ENCODE results near the gene SND1.

The SND1 gene

DNA sequence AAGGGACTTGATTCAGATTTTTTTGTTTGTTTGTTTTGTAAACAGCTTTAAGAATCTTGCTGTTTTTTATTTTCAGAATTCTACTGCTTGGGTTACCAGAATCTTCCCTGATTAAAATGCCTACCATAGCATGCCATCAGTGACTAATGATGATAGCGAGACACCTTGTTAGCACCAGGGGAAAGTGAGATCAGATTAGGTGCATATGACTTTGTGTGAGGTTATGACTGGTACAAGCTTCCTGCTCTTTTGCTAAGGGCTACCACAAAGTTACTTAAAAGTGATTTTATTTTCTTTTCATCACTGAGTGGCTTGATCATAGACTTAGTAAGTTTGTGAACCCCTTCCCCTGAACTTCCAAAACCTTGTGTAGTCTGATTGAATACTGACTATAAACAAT lies 93.5 kb downstream of the SND1 start:
- no peak overlapping the region for H2AK5ac ChIP-seq (ENCODE audit: low read length, severe bottlenecking)
- H3K9ac ChIP-seq (ENCODE audit: low read length) = no peak overlapping the region
- 100% methylated on average over 1 of the region's 1 CpG for WGBS
- H2BK120ac ChIP-seq (ENCODE audit: low read depth, low read length) = no peak overlapping the region
- no peak overlapping the region for H3K4me3 ChIP-seq (ENCODE audit: insufficient read depth in 1 of 2, low read depth in 1 of 2, low read length in 2 of 2)
- no peak overlapping the region for H3K4me2 ChIP-seq (ENCODE audit: low read length, poor library complexity, severe bottlenecking)
- H3K79me1 ChIP-seq (replicated peaks; ENCODE audit: low read length, poor library complexity, severe bottlenecking) = peaks cover 30% of the 10 kb centered on the region
- H2BK12ac ChIP-seq (ENCODE audit: low read length in 2 of 2) = no peak overlapping the region
- H3K14ac ChIP-seq (ENCODE audit: low read length in 2 of 2) = no peak overlapping the region
- H2BK15ac ChIP-seq (ENCODE audit: low read depth, poor library complexity, severe bottlenecking) = no peak overlapping the region
- H2BK5ac ChIP-seq (ENCODE audit: low read depth, low read length, poor library complexity, severe bottlenecking) = no peak overlapping the region
- peaks cover 3 to 49% of the 10 kb centered on the region in 2 experiments for H3K36me3 ChIP-seq (ENCODE audit: control insufficient read depth in 1 of 2, insufficient read depth in 2 of 2, low read depth in 1 of 2, low read length in 2 of 2)
- no peaks in the 10 kb centered on the region for H3K4me1 ChIP-seq (ENCODE audit: control insufficient read depth, insufficient read depth, low read depth, low read length)
- no peak overlapping the region for H4K8ac ChIP-seq (ENCODE audit: low read length)
- H3K27me3 ChIP-seq (ENCODE audit: control insufficient read depth in 1 of 2, insufficient read depth in 1 of 2, low read length in 2 of 2) = no peaks in the 10 kb centered on the region
- DNase-seq = no peak
- no peak overlapping the region for H4K91ac ChIP-seq (ENCODE audit: low read length)
- H2AFZ ChIP-seq (ENCODE audit: low read depth, low read length) = no peak overlapping the region
- H3K4ac ChIP-seq (ENCODE audit: low read depth in 1 of 2, low read length in 2 of 2) = no peak overlapping the region
- H3K27ac ChIP-seq (ENCODE audit: low read length, poor library complexity, severe bottlenecking) = no peak overlapping the region
- no peak overlapping the region for H3K18ac ChIP-seq (ENCODE audit: low read depth in 1 of 2, low read length in 2 of 2)
- no peaks in the 10 kb centered on the region for H3K9me3 ChIP-seq (ENCODE audit: control insufficient read depth, low read length)
- no peak overlapping the region for H3K23ac ChIP-seq (ENCODE audit: low read length in 2 of 2)

DNA sequence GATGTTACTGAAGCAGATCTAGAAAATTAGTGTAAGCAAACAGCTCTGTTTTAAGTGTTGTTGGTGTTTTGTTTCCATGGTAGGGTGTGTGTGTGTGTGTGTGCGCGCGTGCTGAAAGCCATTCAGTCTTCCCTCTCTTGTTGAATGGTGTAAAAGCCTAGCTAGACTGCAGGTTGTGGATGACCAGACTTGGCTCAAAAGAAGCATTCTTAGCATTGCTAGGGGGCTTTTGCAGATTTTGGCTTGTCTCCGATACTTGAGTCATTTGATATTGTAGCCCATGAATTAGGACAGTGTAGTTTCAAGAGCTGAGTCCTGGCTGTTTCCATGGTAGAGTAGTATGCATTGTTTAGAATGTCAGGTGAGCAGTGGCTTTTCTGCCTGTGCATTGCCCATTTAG lies 99.1 kb downstream of the SND1 start:
- no peak overlapping the region for H2BK15ac ChIP-seq (ENCODE audit: low read depth, poor library complexity, severe bottlenecking)
- H3K4me2 ChIP-seq (ENCODE audit: low read length, poor library complexity, severe bottlenecking) = no peak overlapping the region
- H2BK120ac ChIP-seq (ENCODE audit: low read depth, low read length) = no peak overlapping the region
- H3K23ac ChIP-seq (ENCODE audit: low read length in 2 of 2) = no peak overlapping the region
- WGBS = 99% methylated on average over 4 of the region's 4 CpGs
- H3K4me3 ChIP-seq (ENCODE audit: insufficient read depth in 1 of 2, low read depth in 1 of 2, low read length in 2 of 2) = peak overlapping the region in 1 of 2 experiments; percentile 31
- H2BK12ac ChIP-seq (ENCODE audit: low read length in 2 of 2) = no peak overlapping the region
- no peak overlapping the region for H2AK5ac ChIP-seq (ENCODE audit: low read length, severe bottlenecking)
- no peaks in the 10 kb centered on the region for H3K27me3 ChIP-seq (ENCODE audit: control insufficient read depth in 1 of 2, insufficient read depth in 1 of 2, low read length in 2 of 2)
- H3K14ac ChIP-seq (ENCODE audit: low read length in 2 of 2) = no peak overlapping the region
- H4K91ac ChIP-seq (ENCODE audit: low read length) = no peak overlapping the region
- peak; percentile 34 for DNase-seq
- H3K36me3 ChIP-seq (ENCODE audit: control insufficient read depth in 1 of 2, insufficient read depth in 2 of 2, low read depth in 1 of 2, low read length in 2 of 2) = peaks cover 3 to 26% of the 10 kb centered on the region in 2 experiments
- H4K8ac ChIP-seq (ENCODE audit: low read length) = no peak overlapping the region
- peaks cover 16% of the 10 kb centered on the region for H3K79me1 ChIP-seq (replicated peaks; ENCODE audit: low read length, poor library complexity, severe bottlenecking)
- no peak overlapping the region for H3K9ac ChIP-seq (ENCODE audit: low read length)
- H3K4ac ChIP-seq (ENCODE audit: low read depth in 1 of 2, low read length in 2 of 2) = no peak overlapping the region
- H3K18ac ChIP-seq (ENCODE audit: low read depth in 1 of 2, low read length in 2 of 2) = no peak overlapping the region
- H2AFZ ChIP-seq (ENCODE audit: low read depth, low read length) = no peak overlapping the region
- no peak overlapping the region for H3K27ac ChIP-seq (ENCODE audit: low read length, poor library complexity, severe bottlenecking)
- no peaks in the 10 kb centered on the region for H3K9me3 ChIP-seq (ENCODE audit: control insufficient read depth, low read length)
- H2BK5ac ChIP-seq (ENCODE audit: low read depth, low read length, poor library complexity, severe bottlenecking) = no peak overlapping the region
- peaks cover 2% of the 10 kb centered on the region for H3K4me1 ChIP-seq (ENCODE audit: control insufficient read depth, insufficient read depth, low read depth, low read length)

DNA sequence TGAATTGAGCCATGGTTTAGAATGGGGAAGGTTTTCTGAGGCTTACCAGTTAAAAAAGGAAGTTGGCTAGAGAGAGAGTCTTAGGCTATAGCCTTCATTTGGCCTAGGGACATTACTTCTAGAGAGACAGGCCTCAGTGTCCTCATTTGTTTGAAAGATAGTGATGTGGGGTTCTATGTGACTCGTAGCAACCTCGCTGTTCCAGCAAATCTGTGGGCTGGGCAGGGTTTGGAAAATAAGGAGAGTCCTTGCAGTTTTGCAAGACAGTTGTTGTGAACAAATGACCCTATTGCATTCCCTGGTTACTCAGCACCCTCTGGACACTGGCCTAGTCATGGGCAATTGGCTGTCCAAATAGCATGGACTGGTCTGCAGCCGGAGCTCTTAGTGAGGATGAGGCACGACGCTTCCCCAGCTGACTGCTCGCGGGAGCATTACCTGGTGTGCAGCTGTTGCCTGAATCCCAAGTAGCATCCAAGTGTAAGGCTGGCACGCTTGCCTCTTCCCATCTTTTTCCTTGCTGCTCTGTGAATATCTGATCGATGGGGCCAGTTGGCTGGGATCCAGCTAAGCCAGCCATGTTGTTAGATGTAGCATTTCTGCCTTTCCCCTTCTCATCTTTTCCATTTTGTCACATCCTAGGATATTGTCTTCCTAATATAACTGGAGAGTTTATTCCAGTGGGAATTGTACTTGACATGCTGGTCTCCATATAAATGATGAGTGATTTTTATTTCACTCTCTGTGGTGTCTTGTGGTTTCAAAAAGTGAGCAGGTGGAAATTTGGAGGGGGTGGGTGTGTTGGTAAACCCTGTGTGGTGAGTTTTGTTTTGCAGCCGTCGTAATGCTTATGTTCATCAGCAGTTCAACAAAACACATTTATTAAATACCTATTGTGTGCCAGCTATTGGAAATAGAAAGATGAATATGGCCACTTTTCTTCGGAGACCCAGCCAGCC lies 99.8 kb downstream of the SND1 start:
- Histone ChIP-seq H3K4ac (ENCODE audit: low read depth in 1 of 2, low read length in 2 of 2) (no peak overlapping the region), H3K18ac (ENCODE audit: low read depth in 1 of 2, low read length in 2 of 2) (no peak overlapping the region), H3K4me1 (ENCODE audit: control insufficient read depth, insufficient read depth, low read depth, low read length) (peaks cover 2% of the 10 kb centered on the region), H2BK15ac (ENCODE audit: low read depth, poor library complexity, severe bottlenecking) (no peak overlapping the region), H3K4me2 (ENCODE audit: low read length, poor library complexity, severe bottlenecking) (no peak overlapping the region), H3K79me1 (replicated peaks; ENCODE audit: low read length, poor library complexity, severe bottlenecking) (peaks cover 18% of the 10 kb centered on the region), H3K27me3 (ENCODE audit: control insufficient read depth in 1 of 2, insufficient read depth in 1 of 2, low read length in 2 of 2) (no peaks in the 10 kb centered on the region), H3K36me3 (ENCODE audit: control insufficient read depth in 1 of 2, insufficient read depth in 2 of 2, low read depth in 1 of 2, low read length in 2 of 2) (peaks cover 3 to 25% of the 10 kb centered on the region in 2 experiments), H2BK12ac (ENCODE audit: low read length in 2 of 2) (no peak overlapping the region), H3K9ac (ENCODE audit: low read length) (no peak overlapping the region), H4K91ac (ENCODE audit: low read length) (no peak overlapping the region), H3K9me3 (ENCODE audit: control insufficient read depth, low read length) (no peaks in the 10 kb centered on the region), H2AK5ac (ENCODE audit: low read length, severe bottlenecking) (no peak overlapping the region), H3K14ac (ENCODE audit: low read length in 2 of 2) (no peak overlapping the region), H3K4me3 (ENCODE audit: insufficient read depth in 1 of 2, low read depth in 1 of 2, low read length in 2 of 2) (peak overlapping the region in 1 of 2 experiments; percentile 31), H2BK5ac (ENCODE audit: low read depth, low read length, poor library complexity, severe bottlenecking) (no peak overlapping the region), H2AFZ (ENCODE audit: low read depth, low read length) (no peak overlapping the region), H4K8ac (ENCODE audit: low read length) (no peak overlapping the region), H2BK120ac (ENCODE audit: low read depth, low read length) (no peak overlapping the region), H3K23ac (ENCODE audit: low read length in 2 of 2) (no peak overlapping the region), H3K27ac (ENCODE audit: low read length, poor library complexity, severe bottlenecking) (no peak overlapping the region)
- 95% methylated on average over 10 of the region's 12 CpGs for WGBS
- peak; percentile 56 for DNase-seq

DNA sequence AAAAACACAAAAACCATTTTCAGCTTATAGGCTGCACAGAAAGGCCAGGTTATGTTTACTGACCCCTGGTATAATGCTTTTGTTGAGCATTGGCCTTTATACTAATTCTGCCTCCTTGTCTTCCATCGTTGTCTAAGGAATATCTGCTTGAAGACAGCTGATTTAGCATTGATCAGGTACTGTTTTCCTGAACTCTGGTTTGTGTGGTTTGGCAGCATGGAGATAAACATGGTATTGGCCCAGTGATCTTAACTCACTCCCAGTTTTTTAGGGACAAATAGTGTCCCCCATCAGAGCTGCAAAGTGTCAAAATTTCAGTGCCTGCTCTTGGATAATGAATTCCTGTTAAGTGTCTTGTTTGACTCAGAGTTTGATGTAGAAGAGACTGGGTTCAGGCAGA lies 100.8 kb downstream of the SND1 start:
- Histone ChIP-seq H4K91ac (ENCODE audit: low read length) (no peak overlapping the region), H3K9ac (ENCODE audit: low read length) (no peak overlapping the region), H3K36me3 (ENCODE audit: control insufficient read depth in 1 of 2, insufficient read depth in 2 of 2, low read depth in 1 of 2, low read length in 2 of 2) (peaks cover 3 to 17% of the 10 kb centered on the region in 2 experiments), H2AK5ac (ENCODE audit: low read length, severe bottlenecking) (no peak overlapping the region), H3K18ac (ENCODE audit: low read depth in 1 of 2, low read length in 2 of 2) (no peak overlapping the region), H2BK15ac (ENCODE audit: low read depth, poor library complexity, severe bottlenecking) (no peak overlapping the region), H2BK5ac (ENCODE audit: low read depth, low read length, poor library complexity, severe bottlenecking) (no peak overlapping the region), H3K79me1 (replicated peaks; ENCODE audit: low read length, poor library complexity, severe bottlenecking) (peaks cover 16% of the 10 kb centered on the region), H3K9me3 (ENCODE audit: control insufficient read depth, low read length) (no peaks in the 10 kb centered on the region), H3K23ac (ENCODE audit: low read length in 2 of 2) (no peak overlapping the region), H2BK12ac (ENCODE audit: low read length in 2 of 2) (no peak overlapping the region), H3K4me2 (ENCODE audit: low read length, poor library complexity, severe bottlenecking) (no peak overlapping the region), H3K4ac (ENCODE audit: low read depth in 1 of 2, low read length in 2 of 2) (no peak overlapping the region), H3K4me3 (ENCODE audit: insufficient read depth in 1 of 2, low read depth in 1 of 2, low read length in 2 of 2) (no peak overlapping the region), H3K14ac (ENCODE audit: low read length in 2 of 2) (no peak overlapping the region), H3K27me3 (ENCODE audit: control insufficient read depth in 1 of 2, insufficient read depth in 1 of 2, low read length in 2 of 2) (no peaks in the 10 kb centered on the region), H4K8ac (ENCODE audit: low read length) (no peak overlapping the region), H2BK120ac (ENCODE audit: low read depth, low read length) (no peak overlapping the region), H2AFZ (ENCODE audit: low read depth, low read length) (no peak overlapping the region), H3K27ac (ENCODE audit: low read length, poor library complexity, severe bottlenecking) (no peak overlapping the region), H3K4me1 (ENCODE audit: control insufficient read depth, insufficient read depth, low read depth, low read length) (peaks cover 2% of the 10 kb centered on the region)
- no peak for DNase-seq
- 90% methylated on average over 1 of the region's 1 CpG for WGBS
